Common myeloid progenitor, CD34-positive (primary cell): ENCODE results near the gene S100A7.

Experiments used
- CTCF ChIA-PET: fragments of 350-600 bp; sonication (Branson Sonifier 250); formaldehyde crosslinking; loops from one replicate; lab custom pipeline; 2021; ENCODE audit warnings: antibody characterized with exemption; lab: Charles Lee
- POLR2A ChIA-PET: fragments of 350-600 bp; sonication (Branson Sonifier 250); formaldehyde crosslinking; loops from one replicate; lab custom pipeline; 2021; ENCODE audit warnings: antibody characterized with exemption; lab: Charles Lee
- DNase-seq, 3 donors: peaks; one replicate each; pipeline versions ENCODE4 v3.0.0 to v3.0.0-alpha.2; 2013
- H3K27ac ChIP-seq, 2 experiments: 1 replicate in 1 of 2; 2 replicates in 1 of 2; pipeline ENCODE4 v1.7.0; 2013; ENCODE audit warnings: inconsistent platforms in 2 of 2, low read length in 2 of 2, mild to moderate bottlenecking in 2 of 2, low read depth in 1 of 2, moderate library complexity in 1 of 2; ENCODE audit not compliant: severe bottlenecking in 2 of 2, insufficient read depth in 1 of 2, poor library complexity in 1 of 2
- H3K27me3 ChIP-seq, 5 experiments: replicated peaks in 2 of 5; 1 replicate in 3 of 5; 2 replicates in 2 of 5; pipeline versions ENCODE4 v1.6.1 to v1.7.0; 2013; ENCODE audit warnings: low read length in 4 of 5, mild to moderate bottlenecking in 2 of 5, moderate library complexity in 2 of 5, inconsistent platforms in 1 of 5; ENCODE audit not compliant: insufficient read depth in 5 of 5, control insufficient read depth in 4 of 5
- H3K36me3 ChIP-seq, 4 experiments: 1 replicate in 2 of 4; 2 replicates in 2 of 4; pipeline versions ENCODE4 v1.6.1 to v1.7.0; 2013; ENCODE audit warnings: low read length in 3 of 4, control low read depth in 1 of 4, mild to moderate bottlenecking in 1 of 4; ENCODE audit not compliant: control insufficient read depth in 4 of 4, insufficient read depth in 4 of 4
- H3K4me1 ChIP-seq, 4 experiments: 1 replicate in 3 of 4; 2 replicates in 1 of 4; pipeline versions ENCODE4 v1.6.1 to v1.7.1; 2013; ENCODE audit warnings: low read length in 3 of 4, mild to moderate bottlenecking in 3 of 4, control low read depth in 1 of 4, inconsistent platforms in 1 of 4, moderate library complexity in 1 of 4; ENCODE audit not compliant: control insufficient read depth in 4 of 4, insufficient read depth in 4 of 4; ENCODE audit errors: control extremely low read depth in 1 of 4
- H3K4me3 ChIP-seq, 7 experiments: 1 replicate in 4 of 7; 2 replicates in 3 of 7; pipeline versions ENCODE4 v1.5.1 to v1.7.0; 2013; ENCODE audit warnings: mild to moderate bottlenecking in 7 of 7, low read length in 6 of 7, moderate library complexity in 6 of 7, inconsistent platforms in 2 of 7, low read depth in 2 of 7, control low read depth in 1 of 7; ENCODE audit not compliant: insufficient read depth in 4 of 7, control insufficient read depth in 1 of 7; ENCODE audit errors: extremely low read depth in 1 of 7
- H3K9me3 ChIP-seq, 5 experiments: 1 replicate in 4 of 5; 2 replicates in 1 of 5; pipeline versions ENCODE4 v1.6.1 to v1.7.1; 2013; ENCODE audit warnings: low read length in 4 of 5, mild to moderate bottlenecking in 2 of 5, inconsistent platforms in 1 of 5, low read depth in 1 of 5, moderate library complexity in 1 of 5; ENCODE audit not compliant: control insufficient read depth in 4 of 5, insufficient read depth in 2 of 5; ENCODE audit errors: control extremely low read depth in 1 of 5
- WGBS: methylation state at CpG from one replicate; pipeline ENCODE4 v1.1.5; 2013; ENCODE audit not compliant: insufficient coverage; 5-methylcytosine and 5-hydroxymethylcytosine counted together

S100A7 gene

DNA sequence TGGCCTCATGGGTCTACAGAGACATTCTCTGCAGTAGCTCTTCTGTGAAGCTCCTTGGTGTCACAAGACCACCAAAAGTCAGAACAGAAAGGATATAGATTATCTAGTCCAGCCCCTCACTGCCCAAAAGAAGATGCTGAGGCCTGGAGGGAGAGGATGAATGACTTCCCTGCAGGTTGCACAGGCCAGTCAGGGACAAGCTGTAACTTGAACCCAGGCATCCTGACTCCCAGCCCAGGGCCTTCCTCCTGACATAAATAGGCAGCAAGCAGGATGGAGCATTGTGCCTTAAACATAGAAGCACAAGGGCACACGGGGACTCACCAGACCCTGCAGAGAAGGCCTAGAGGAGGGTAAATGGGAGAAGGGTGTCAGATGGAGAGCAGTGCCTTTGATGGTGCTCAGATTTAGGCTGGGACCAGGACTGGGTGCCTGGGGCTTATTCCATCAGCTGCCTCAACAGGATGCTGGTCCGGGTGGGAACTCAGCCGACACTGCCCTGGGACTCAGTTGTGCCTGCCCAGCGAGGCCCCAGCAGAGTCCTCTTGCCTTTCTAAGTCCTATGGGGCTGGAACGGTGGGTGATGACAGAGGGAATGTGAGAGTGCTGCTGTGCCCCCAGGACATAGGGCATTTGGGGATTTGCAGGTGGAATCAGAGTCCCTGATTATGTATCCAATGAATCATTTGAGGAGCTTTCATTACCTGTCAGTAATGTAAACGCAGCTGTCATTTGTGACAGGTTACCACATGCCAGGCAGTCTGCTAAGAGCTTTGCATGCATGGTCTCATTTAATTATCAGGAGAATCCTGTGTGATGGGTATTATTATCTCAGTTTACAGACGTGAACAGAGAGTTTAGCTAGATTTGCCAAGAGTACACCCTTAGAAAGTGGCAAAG, 30.9 kb downstream of the S100A7 start:
- Histone ChIP-seq H3K27me3 (peaks cover 0 to 29% (median 2%) of the 10 kb centered on the region in 5 experiments), H3K9me3 (no peaks in the 10 kb centered on the region), H3K27ac (no peak overlapping the region), H3K4me1 (no peaks in the 10 kb centered on the region), H3K4me3 (no peak overlapping the region), H3K36me3 (no peaks in the 10 kb centered on the region)
- CTCF ChIA-PET = interaction anchor here (0.8 to 1.2 kb wide), 4 partner anchors 14 to 74 kb away, joined by 3 read pairs; no protein-coding TSS in a partner anchor
- DNase-seq = no peak
- POLR2A ChIA-PET = no interaction called here
- 97% methylated on average over 6 of the region's 7 CpGs for WGBS

DNA sequence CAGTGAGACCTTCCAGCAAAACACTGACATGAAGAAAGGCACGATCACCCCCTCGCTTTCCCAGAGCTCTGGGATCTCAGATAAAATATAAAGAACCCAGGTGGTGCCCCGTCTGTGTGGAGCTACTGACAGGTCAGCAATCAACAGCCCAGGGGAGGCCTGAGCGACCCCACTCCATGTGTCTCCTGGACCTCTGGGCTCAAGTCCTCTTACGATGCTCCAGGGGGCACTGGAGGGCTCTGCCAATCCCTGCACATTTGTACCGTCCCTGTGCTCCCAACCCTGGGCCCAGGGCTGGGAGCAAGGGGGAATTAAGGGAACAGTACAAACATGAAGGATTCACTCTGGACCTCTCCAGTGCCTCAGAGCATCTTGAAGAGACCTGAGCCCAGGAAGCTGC, 31.7 kb downstream of the S100A7 start:
- Histone ChIP-seq H3K27ac (no peak overlapping the region), H3K36me3 (no peaks in the 10 kb centered on the region), H3K27me3 (peaks cover 0 to 34% (median 2%) of the 10 kb centered on the region in 5 experiments), H3K4me3 (no peak overlapping the region), H3K9me3 (no peaks in the 10 kb centered on the region), H3K4me1 (no peaks in the 10 kb centered on the region)
- ChIA-PET CTCF (interaction anchor here (0.9 kb wide), 2 partner anchors 29 to 56 kb away, joined by 3 read pairs; no protein-coding TSS in a partner anchor), POLR2A (no interaction called here)
- no peak for DNase-seq
- 68% methylated on average over 6 of the region's 6 CpGs for WGBS

DNA sequence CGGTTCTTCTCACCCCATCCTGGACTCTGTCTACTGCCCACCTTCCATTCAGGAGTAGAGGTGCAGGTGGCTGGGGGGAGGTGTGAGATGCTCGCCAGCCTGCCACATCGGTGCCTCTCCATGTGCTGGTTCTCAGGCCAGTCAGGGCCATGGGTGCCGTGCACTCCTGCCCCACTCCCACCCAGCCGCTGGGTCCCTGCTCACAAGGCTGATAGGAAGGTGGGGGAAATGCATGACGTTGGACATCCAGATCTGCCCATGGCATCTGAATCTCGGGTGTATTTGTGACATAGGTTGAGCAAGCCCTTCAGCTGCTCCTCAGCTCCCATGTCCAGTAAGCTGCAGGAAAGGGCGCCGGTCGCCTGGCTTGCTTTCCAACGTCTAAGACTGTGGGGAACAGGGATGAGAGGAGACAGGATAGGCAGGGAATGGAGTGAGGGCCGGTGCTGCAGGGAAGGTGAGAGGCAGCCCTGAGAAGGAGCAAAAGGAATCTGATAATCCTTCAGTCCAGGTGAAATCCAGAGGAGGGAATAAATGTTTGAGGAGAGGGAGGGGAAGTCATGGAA, 32.3 kb downstream of the S100A7 start:
- Histone ChIP-seq H3K27ac (no peak overlapping the region), H3K9me3 (no peaks in the 10 kb centered on the region), H3K4me1 (no peaks in the 10 kb centered on the region), H3K27me3 (peaks cover 0 to 34% (median 2%) of the 10 kb centered on the region in 5 experiments), H3K36me3 (no peaks in the 10 kb centered on the region), H3K4me3 (no peak overlapping the region)
- ChIA-PET POLR2A (no interaction called here), CTCF (interaction anchor here (0.9 kb wide), 1 partner anchor 28 kb away, joined by 3 read pairs; no protein-coding TSS in a partner anchor)
- no peak for DNase-seq
- 90% methylated on average over 11 of the region's 12 CpGs for WGBS

DNA sequence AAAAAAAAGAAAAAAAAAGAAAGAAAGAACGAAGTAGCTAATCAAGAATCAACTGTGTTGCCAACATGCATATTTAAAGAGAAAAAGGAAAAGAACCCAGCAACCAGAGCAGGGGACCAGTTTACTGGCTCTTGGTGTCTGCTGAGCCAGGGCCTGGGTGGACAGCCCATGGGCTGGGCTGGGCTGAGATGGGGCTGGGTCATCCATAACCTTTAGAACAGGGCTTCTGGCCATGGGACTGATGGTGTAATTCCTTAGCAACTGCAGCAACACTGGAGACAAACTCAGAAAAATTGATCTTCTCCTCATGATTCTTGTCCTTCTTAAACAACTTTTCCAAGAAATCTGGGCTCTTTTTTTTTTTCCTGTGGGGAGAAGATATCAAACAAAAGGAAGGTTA, 33.6 kb downstream of the S100A7 start:
- CTCF ChIA-PET = interaction anchor here (0.6 kb wide), 1 partner anchor 19 kb away, joined by 3 read pairs; no protein-coding TSS in a partner anchor
- no peaks in the 10 kb centered on the region for H3K36me3 ChIP-seq
- H3K9me3 ChIP-seq = no peaks in the 10 kb centered on the region
- H3K4me3 ChIP-seq = no peak overlapping the region
- POLR2A ChIA-PET = no interaction called here
- WGBS = 88% methylated on average over 1 of the region's 1 CpG
- H3K27me3 ChIP-seq = peaks cover 0 to 34% (median 2%) of the 10 kb centered on the region in 5 experiments
- no peaks in the 10 kb centered on the region for H3K4me1 ChIP-seq
- H3K27ac ChIP-seq = no peak overlapping the region
- DNase-seq = no peak

DNA sequence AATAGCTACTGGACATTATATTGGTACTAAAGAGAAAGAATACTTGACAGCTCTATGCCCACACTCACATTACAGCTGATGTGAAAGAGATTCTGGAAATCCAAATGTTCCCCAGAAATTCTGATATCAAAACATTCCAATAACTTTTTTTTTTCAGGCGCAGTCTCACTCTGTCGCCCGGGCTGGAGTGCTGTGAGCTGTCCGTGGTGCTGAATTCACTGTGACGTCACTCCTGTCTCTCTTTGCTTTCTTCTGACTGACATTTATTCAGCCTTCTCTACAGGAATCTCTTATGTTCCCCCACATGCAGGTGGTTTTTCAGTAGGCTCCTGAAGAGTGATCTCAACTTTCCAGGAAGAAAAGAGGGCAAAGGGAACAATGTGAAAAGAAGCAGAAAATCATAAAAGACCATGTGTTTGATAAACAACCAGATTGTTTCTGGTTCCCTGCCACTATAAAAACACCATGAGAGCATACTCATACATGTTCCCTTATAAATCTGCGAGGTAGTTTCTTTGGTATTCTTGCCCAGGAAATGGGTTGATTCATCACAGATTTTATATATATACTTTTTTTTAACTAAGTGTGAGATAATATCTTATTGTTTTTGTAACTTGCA, 37.9 kb downstream of the S100A7 start:
- peaks cover 0 to 29% (median 0%) of the 10 kb centered on the region in 5 experiments for H3K27me3 ChIP-seq
- no peak overlapping the region for H3K27ac ChIP-seq
- 3% methylated on average over 4 of the region's 6 CpGs for WGBS
- H3K9me3 ChIP-seq = no peaks in the 10 kb centered on the region
- peak; percentile 61 to 83 (median 77) for DNase-seq
- ChIA-PET CTCF (interaction anchor here (0.5 to 0.7 kb wide), 2 partner anchors 19 to 1058 kb away, joined by 3 to 4 read pairs; no protein-coding TSS in a partner anchor), POLR2A (no interaction called here)
- no peaks in the 10 kb centered on the region for H3K4me1 ChIP-seq
- H3K36me3 ChIP-seq = no peaks in the 10 kb centered on the region
- no peak overlapping the region for H3K4me3 ChIP-seq

DNA sequence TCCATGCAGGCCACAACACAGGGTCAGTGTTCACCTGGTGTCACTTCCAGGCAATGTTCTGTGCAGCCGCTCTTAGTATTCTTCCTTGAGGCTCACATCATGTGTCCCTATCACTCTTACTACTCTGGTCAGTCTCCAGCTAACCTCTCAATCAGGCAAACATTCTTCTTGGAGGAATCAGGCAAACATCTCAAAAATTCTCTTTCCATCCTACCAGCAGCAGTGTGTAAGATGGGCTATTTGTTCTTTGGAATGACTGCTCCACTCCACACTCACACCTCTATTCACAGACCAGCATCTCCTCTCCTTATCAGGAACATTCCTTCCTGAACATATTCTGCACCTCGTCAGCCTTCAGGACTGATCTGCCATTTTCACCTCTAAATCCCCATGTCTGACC, 40.1 kb downstream of the S100A7 start:
- Histone ChIP-seq H3K9me3 (no peaks in the 10 kb centered on the region), H3K27me3 (peaks cover 0 to 19% (median 0%) of the 10 kb centered on the region in 5 experiments), H3K27ac (no peak overlapping the region), H3K4me1 (no peaks in the 10 kb centered on the region), H3K4me3 (no peak overlapping the region), H3K36me3 (no peaks in the 10 kb centered on the region)
- 65% methylated on average over 2 of the region's 2 CpGs for WGBS
- POLR2A ChIA-PET = no interaction called here
- CTCF ChIA-PET = no interaction called here
- DNase-seq = no peak
